CD8-positive, alpha-beta memory T cell (primary cell): ENCODE measurements around the gene PRKAG2. TPM values are rescaled to one million over a fixed set of nuclear protein-coding genes. Genes with fewer than 3 reads are reported as not detected.

Source experiments
- CTCF ChIA-PET: fragments of 350-600 bp; sonication (Branson Sonifier 250); formaldehyde crosslinking; loops from one replicate; lab custom pipeline; 2021; ENCODE audit warnings: antibody characterized with exemption; lab: Charles Lee
- POLR2A ChIA-PET: fragments of 350-600 bp; sonication (Branson Sonifier 250); formaldehyde crosslinking; loops from one replicate; lab custom pipeline; 2021; ENCODE audit warnings: antibody characterized with exemption; lab: Charles Lee
- DNase-seq, 5 donors: peaks; one replicate each; pipeline versions ENCODE4 v3.0.0 to v3.0.0-alpha.2; 2020 to 2022; ENCODE audit warnings: mixed read lengths in 1 of 5
- H3K27ac ChIP-seq: one replicate; pipeline ENCODE4 v1.7.0; 2013; ENCODE audit warnings: low read depth, mild to moderate bottlenecking, low read length, moderate library complexity
- H3K27me3 ChIP-seq: 2 replicates; pipeline ENCODE4 v1.7.0; 2013; ENCODE audit warnings: low read length, mild to moderate bottlenecking; ENCODE audit not compliant: insufficient read depth, poor library complexity, severe bottlenecking
- H3K36me3 ChIP-seq: 2 replicates; pipeline ENCODE4 v1.7.0; 2013; ENCODE audit warnings: mild to moderate bottlenecking, low read length, moderate library complexity; ENCODE audit not compliant: insufficient read depth
- H3K4me1 ChIP-seq: 2 replicates; pipeline ENCODE4 v1.7.0; 2013; ENCODE audit warnings: mild to moderate bottlenecking, low read length, moderate library complexity; ENCODE audit not compliant: insufficient read depth
- H3K4me3 ChIP-seq: 2 replicates; pipeline ENCODE4 v1.7.0; 2013; ENCODE audit warnings: mild to moderate bottlenecking, low read length
- H3K9me3 ChIP-seq: 2 replicates; pipeline ENCODE4 v1.7.0; 2013; ENCODE audit warnings: mild to moderate bottlenecking, low read length
- H3K27ac Mint-ChIP-seq, 8 donors: one replicate each; pipeline ENCODE4 v1.8.0; 2020 to 2021; ENCODE audit warnings: mixed read lengths in 8 of 8, mild to moderate bottlenecking in 6 of 8, inconsistent platforms in 3 of 8, moderate library complexity in 3 of 8
- H3K27me3 Mint-ChIP-seq, 2 donors: one replicate each; pipeline ENCODE4 v1.8.0; 2020 to 2021; ENCODE audit warnings: mixed read lengths in 2 of 2, mild to moderate bottlenecking in 1 of 2, moderate library complexity in 1 of 2
- H3K36me3 Mint-ChIP-seq, 3 donors: one replicate each; pipeline ENCODE4 v1.8.0; 2020 to 2021; ENCODE audit warnings: mixed read lengths in 3 of 3, inconsistent platforms in 1 of 3, mild to moderate bottlenecking in 1 of 3
- H3K4me1 Mint-ChIP-seq, 3 donors: one replicate each; pipeline ENCODE4 v1.8.0; 2020 to 2021; ENCODE audit warnings: mixed read lengths in 3 of 3, inconsistent platforms in 1 of 3, mild to moderate bottlenecking in 1 of 3
- H3K4me3 Mint-ChIP-seq, 7 donors: one replicate each; pipeline ENCODE4 v1.8.0; 2020 to 2021; ENCODE audit warnings: mixed read lengths in 7 of 7, mild to moderate bottlenecking in 6 of 7, moderate library complexity in 4 of 7, inconsistent platforms in 2 of 7
- H3K9me3 Mint-ChIP-seq, 5 donors: one replicate each; pipeline ENCODE4 v1.8.0; 2020 to 2022; ENCODE audit warnings: mixed read lengths in 5 of 5, mild to moderate bottlenecking in 3 of 5, moderate library complexity in 2 of 5, inconsistent platforms in 1 of 5
- polyA plus RNA-seq: library from polyadenylated mRNA; unstranded; fragments of 300-500 nt; fragmentation: Illumina TruSeq; gene quantifications from one replicate; pipeline ENCODE4 v1.2.3, GENCODE V29; 2021
- total RNA-seq, 2 experiments: library from RNA; stranded (reverse); gene quantifications; one replicate each; pipeline ENCODE4 v1.2.3, GENCODE V29; 2021

Gene PRKAG2
- total and polyA plus RNA-seq, 3 experiments from 2014 or later = 23.1 to 31.4 (median 27.2) TPM

DNA sequence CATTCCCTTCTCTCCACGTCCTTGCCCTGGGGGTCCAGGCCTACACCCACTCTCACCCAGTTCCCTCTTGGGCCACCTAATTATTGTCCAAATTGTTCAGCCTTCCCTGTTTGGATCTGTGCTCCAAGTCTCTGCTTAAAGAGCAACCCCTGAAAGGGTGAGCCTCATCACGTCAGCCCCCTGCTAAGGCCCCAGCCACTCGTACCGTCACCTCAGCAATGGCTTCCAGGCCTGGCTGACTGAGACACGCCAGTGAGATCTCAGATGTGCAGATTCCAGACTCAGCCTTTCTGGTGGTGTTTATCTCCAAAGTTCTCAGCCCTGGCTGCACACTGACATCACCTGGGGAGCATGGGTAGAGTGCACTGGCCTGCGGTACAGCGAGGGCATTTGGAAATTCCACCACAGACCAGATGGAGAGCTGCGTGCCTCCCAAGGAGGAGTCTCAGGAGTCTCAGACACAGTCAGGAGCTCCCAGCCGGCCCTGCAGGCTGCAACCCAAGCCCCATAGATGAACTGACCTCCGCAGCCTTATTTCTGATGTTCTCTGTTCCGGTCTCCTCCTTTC, 87.5 kb downstream of the PRKAG2 start:
- ChIA-PET CTCF (no interaction called here), POLR2A (no interaction called here)
- Histone ChIP-seq H3K27me3 (no peaks in the 10 kb centered on the region), H3K4me3 (no peak overlapping the region), H3K4me1 (no peaks in the 10 kb centered on the region), H3K27ac (no peak overlapping the region), H3K36me3 (no peaks in the 10 kb centered on the region), H3K9me3 (no peaks in the 10 kb centered on the region)
- Mint-ChIP-seq H3K27me3 (peaks cover 0 to 4% of the 10 kb centered on the region in 2 donors), H3K4me1 (peaks cover 9 to 31% (median 26%) of the 10 kb centered on the region in 3 donors), H3K27ac (peak overlapping the region in 2 of 8 donors; percentile 54 to 64), H3K36me3 (peaks cover 0 to 7% (median 0%) of the 10 kb centered on the region in 3 donors), H3K4me3 (no peak overlapping the region), H3K9me3 (no peaks in the 10 kb centered on the region)
- no peak for DNase-seq

DNA sequence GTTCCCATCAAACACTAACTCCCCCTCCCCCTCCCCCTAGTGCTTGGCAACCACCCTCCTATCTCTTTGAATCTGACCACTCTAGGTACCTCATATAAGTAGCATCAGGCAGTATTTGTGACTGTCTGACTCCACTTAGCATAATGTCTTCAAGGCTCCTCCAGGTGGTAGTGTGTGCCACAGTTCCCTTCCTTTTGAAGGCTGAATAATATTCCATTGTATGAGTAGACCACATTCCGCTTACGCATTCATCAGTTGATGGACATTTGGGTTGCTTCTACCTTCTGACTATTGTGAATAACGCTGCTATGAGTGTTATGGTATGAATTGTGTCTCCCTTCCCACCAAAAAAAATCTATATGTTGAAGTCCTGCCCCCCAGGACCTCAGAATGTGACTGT, 89.6 kb downstream of the PRKAG2 start:
- ChIA-PET POLR2A (no interaction called here), CTCF (no interaction called here)
- no peak overlapping the region for H3K4me3 Mint-ChIP-seq

GRCh38 chr7:151786936-151787335, 90.0 kb downstream of the PRKAG2 start:
- H3K27ac ChIP-seq = no peak overlapping the region
- ChIA-PET CTCF (no interaction called here), POLR2A (no interaction called here)
- no peaks in the 10 kb centered on the region for H3K27me3 ChIP-seq
- no peak overlapping the region for H3K4me3 ChIP-seq
- H3K4me3 Mint-ChIP-seq = no peak overlapping the region
- DNase-seq = no peak
- no peaks in the 10 kb centered on the region for H3K4me1 ChIP-seq
- H3K27me3 Mint-ChIP-seq = peaks cover 0 to 2% of the 10 kb centered on the region in 2 donors
- peaks cover 15 to 36% (median 34%) of the 10 kb centered on the region in 3 donors for H3K4me1 Mint-ChIP-seq
- H3K36me3 Mint-ChIP-seq = peaks cover 0 to 7% (median 0%) of the 10 kb centered on the region in 3 donors
- no peak overlapping the region for H3K27ac Mint-ChIP-seq
- no peaks in the 10 kb centered on the region for H3K9me3 Mint-ChIP-seq
- H3K9me3 ChIP-seq = no peaks in the 10 kb centered on the region
- no peaks in the 10 kb centered on the region for H3K36me3 ChIP-seq

More for the DNA sequence above, 89.6 kb downstream of the PRKAG2 start:
- Mint-ChIP-seq H3K27me3 (peaks cover 0 to 2% of the 10 kb centered on the region in 2 donors), H3K36me3 (peaks cover 0 to 7% (median 0%) of the 10 kb centered on the region in 3 donors), H3K9me3 (no peaks in the 10 kb centered on the region), H3K27ac (peak overlapping the region in 1 of 8 donors; percentile 81), H3K4me1 (peaks cover 15 to 36% (median 33%) of the 10 kb centered on the region in 3 donors)
- H3K36me3 ChIP-seq = no peaks in the 10 kb centered on the region
- no peak overlapping the region for H3K4me3 ChIP-seq
- no peak overlapping the region for H3K27ac ChIP-seq
- H3K9me3 ChIP-seq = no peaks in the 10 kb centered on the region
- H3K27me3 ChIP-seq = no peaks in the 10 kb centered on the region
- no peaks in the 10 kb centered on the region for H3K4me1 ChIP-seq
- DNase-seq = no peak

- Histone ChIP-seq H3K9me3 (no peaks in the 10 kb centered on the region), H3K36me3 (no peaks in the 10 kb centered on the region)
- CTCF ChIA-PET = interaction anchor here (0.6 to 0.9 kb wide), 2 partner anchors 10 to 255 kb away, joined by 3 read pairs; no protein-coding TSS in a partner anchor
Measured at GRCh38 chr7:151786241-151786640, 90.7 kb downstream of the PRKAG2 start.

GRCh38 chr7:151785681-151785965, 91.3 kb downstream of the PRKAG2 start:
- H3K27ac Mint-ChIP-seq = peak overlapping the region in 1 of 8 donors; percentile 73
- H3K9me3 ChIP-seq = no peaks in the 10 kb centered on the region
- H3K9me3 Mint-ChIP-seq = no peaks in the 10 kb centered on the region
- ChIA-PET POLR2A (no interaction called here), CTCF (interaction anchor here (0.6 to 0.9 kb wide), 2 partner anchors 10 to 254 kb away, joined by 3 read pairs; no protein-coding TSS in a partner anchor)
- no peaks in the 10 kb centered on the region for H3K27me3 ChIP-seq
- no peak overlapping the region for H3K27ac ChIP-seq
- peaks cover 2% of the 10 kb centered on the region for H3K36me3 ChIP-seq
- no peak overlapping the region for H3K4me3 ChIP-seq
- peaks cover 15 to 36% (median 34%) of the 10 kb centered on the region in 3 donors for H3K4me1 Mint-ChIP-seq
- H3K27me3 Mint-ChIP-seq = peaks cover 0 to 3% of the 10 kb centered on the region in 2 donors
- no peaks in the 10 kb centered on the region for H3K4me1 ChIP-seq
- peaks cover 2 to 12% (median 2%) of the 10 kb centered on the region in 3 donors for H3K36me3 Mint-ChIP-seq
- no peak for DNase-seq
- no peak overlapping the region for H3K4me3 Mint-ChIP-seq

More at GRCh38 chr7:151786241-151786640, 90.7 kb downstream of the PRKAG2 start:
- Mint-ChIP-seq H3K27ac (no peak overlapping the region), H3K4me3 (no peak overlapping the region), H3K4me1 (peaks cover 15 to 36% (median 34%) of the 10 kb centered on the region in 3 donors), H3K36me3 (peaks cover 0 to 7% (median 0%) of the 10 kb centered on the region in 3 donors), H3K9me3 (no peaks in the 10 kb centered on the region), H3K27me3 (peaks cover 0 to 2% of the 10 kb centered on the region in 2 donors)
- Histone ChIP-seq H3K4me1 (no peaks in the 10 kb centered on the region), H3K27ac (no peak overlapping the region), H3K4me3 (no peak overlapping the region), H3K27me3 (no peaks in the 10 kb centered on the region)
- POLR2A ChIA-PET = no interaction called here
- DNase-seq = no peak

- H3K27me3 ChIP-seq = no peaks in the 10 kb centered on the region
- H3K27me3 Mint-ChIP-seq = peaks cover 0 to 3% of the 10 kb centered on the region in 2 donors
- no peak overlapping the region for H3K4me3 ChIP-seq
- no peak overlapping the region for H3K4me3 Mint-ChIP-seq
- DNase-seq = no peak
- ChIA-PET CTCF (interaction anchor here (1.0 to 2.0 kb wide), 2 partner anchors 25 to 28 kb away, joined by 3 to 6 read pairs; no protein-coding TSS in a partner anchor), POLR2A (no interaction called here)
- no peaks in the 10 kb centered on the region for H3K9me3 ChIP-seq
- no peaks in the 10 kb centered on the region for H3K4me1 ChIP-seq
- peaks cover 6% of the 10 kb centered on the region for H3K36me3 ChIP-seq
- H3K36me3 Mint-ChIP-seq = peaks cover 6 to 16% (median 7%) of the 10 kb centered on the region in 3 donors
- H3K4me1 Mint-ChIP-seq = peaks cover 14 to 31% (median 29%) of the 10 kb centered on the region in 3 donors
- H3K9me3 Mint-ChIP-seq = no peaks in the 10 kb centered on the region
- H3K27ac Mint-ChIP-seq = peak overlapping the region in 1 of 8 donors; percentile 78
- no peak overlapping the region for H3K27ac ChIP-seq
Measured at GRCh38 chr7:151784853-151785680, 91.8 kb downstream of the PRKAG2 start.

DNA sequence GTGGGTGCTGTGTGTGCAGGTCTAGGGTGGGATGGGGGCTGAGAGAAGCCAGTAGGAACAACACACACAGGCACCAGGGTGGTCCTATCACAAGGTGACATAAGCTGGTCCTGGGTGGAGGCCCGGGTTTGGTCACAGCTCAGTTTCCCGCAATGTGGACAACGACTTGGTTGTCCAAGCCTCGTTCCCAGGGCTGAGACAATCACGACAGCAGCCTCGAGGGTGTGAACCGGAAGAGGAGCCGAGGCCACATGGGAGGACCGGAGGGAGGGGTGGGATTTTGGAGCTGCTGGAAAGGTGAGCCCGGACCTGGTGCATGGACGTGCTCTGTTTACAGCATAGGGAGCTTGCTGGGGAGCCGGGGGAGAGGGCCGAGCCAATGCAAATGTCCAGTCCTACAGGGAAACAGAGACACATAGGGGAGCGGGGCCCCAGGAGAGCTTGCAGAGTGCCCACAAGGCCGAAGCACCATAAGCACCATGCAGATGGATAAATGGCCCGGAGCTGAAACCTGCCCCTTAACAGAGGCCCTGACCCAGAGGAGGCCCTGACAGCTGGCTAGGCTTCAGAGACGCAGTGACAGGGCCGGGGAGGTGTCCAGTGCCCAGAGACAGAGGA, 92.8 kb downstream of the PRKAG2 start:
- Histone ChIP-seq H3K27me3 (no peaks in the 10 kb centered on the region), H3K27ac (no peak overlapping the region), H3K36me3 (peaks cover 6% of the 10 kb centered on the region), H3K4me3 (no peak overlapping the region), H3K9me3 (no peaks in the 10 kb centered on the region), H3K4me1 (no peaks in the 10 kb centered on the region)
- POLR2A ChIA-PET = interaction anchor here (0.7 kb wide), 1 partner anchor 230 kb away, joined by 5 read pairs; no protein-coding TSS in a partner anchor
- H3K4me3 Mint-ChIP-seq = peak overlapping the region in 1 of 7 donors; percentile 13
- H3K36me3 Mint-ChIP-seq = peaks cover 7 to 22% (median 14%) of the 10 kb centered on the region in 3 donors
- H3K27me3 Mint-ChIP-seq = peaks cover 0 to 3% of the 10 kb centered on the region in 2 donors
- DNase-seq = peak in 1 of 5 donors; percentile 35
- peak overlapping the region in 1 of 8 donors; percentile 94 for H3K27ac Mint-ChIP-seq
- no peaks in the 10 kb centered on the region for H3K9me3 Mint-ChIP-seq
- CTCF ChIA-PET = interaction anchor here (1.0 to 2.7 kb wide), 12 partner anchors 8 to 360 kb away, joined by 3 to 21 read pairs (median 5); no protein-coding TSS in a partner anchor
- H3K4me1 Mint-ChIP-seq = peaks cover 11 to 29% (median 21%) of the 10 kb centered on the region in 3 donors
